B cell (primary cell): ENCODE measurements around the gene HP1BP3. TPM values are rescaled to one million over a fixed set of nuclear protein-coding genes. Genes with fewer than 3 reads are reported as not detected.

Source experiments
- ATAC-seq: fragments of 200-7000 bp; cut with Tn5 transposase; one replicate; pipeline ENCODE4 v1.10.0; 2021; ENCODE audit warnings: low read depth, mild to moderate bottlenecking, moderate number of reproducible peaks, moderate library complexity
- CTCF ChIA-PET: fragments of 350-600 bp; sonication (Branson Sonifier 250); formaldehyde crosslinking; loops from one replicate; lab custom pipeline; 2021; ENCODE audit warnings: antibody characterized with exemption, inconsistent platforms; lab: Charles Lee
- POLR2A ChIA-PET: fragments of 350-600 bp; sonication (Branson Sonifier 250); formaldehyde crosslinking; loops from one replicate; lab custom pipeline; 2021; ENCODE audit warnings: antibody characterized with exemption; lab: Charles Lee
- DNase-seq: peaks from one replicate; pipeline ENCODE4 v3.0.0; 2013
- H2AFZ ChIP-seq: 2 replicates; pipeline ENCODE4 v1.6.1; 2012; ENCODE audit warnings: mild to moderate bottlenecking, low read depth, low read length; ENCODE audit not compliant: insufficient read depth, poor library complexity, severe bottlenecking
- H3K27ac ChIP-seq, 2 donors: 1 replicate in 1 of 2; 2 replicates in 1 of 2; pipeline ENCODE4 v1.5.1; 2012 to 2013; ENCODE audit warnings: low read length in 2 of 2, mild to moderate bottlenecking in 2 of 2, moderate library complexity in 1 of 2
- H3K27me3 ChIP-seq, 4 experiments: fragments of 200-600 bp in 1 of 4; sonication (generic) in 1 of 4; replicated peaks in 1 of 4; 1 replicate in 2 of 4; 2 replicates in 2 of 4; pipeline versions ENCODE4 v1.6.1 to v1.7.0; 2013 to 2016; ENCODE audit warnings: low read length in 3 of 4, mild to moderate bottlenecking in 2 of 4, mixed read lengths in 1 of 4, moderate library complexity in 1 of 4; ENCODE audit not compliant: insufficient read depth in 4 of 4, control insufficient read depth in 3 of 4; ENCODE audit errors: control extremely low read depth in 1 of 4
- H3K36me3 ChIP-seq, 2 experiments: replicated peaks in 1 of 2; 1 replicate in 1 of 2; 2 replicates in 1 of 2; pipeline versions ENCODE4 v1.6.1 to v1.7.1; 2013; ENCODE audit warnings: low read length in 1 of 2; ENCODE audit not compliant: insufficient read depth in 2 of 2, control insufficient read depth in 1 of 2; ENCODE audit errors: control extremely low read depth in 1 of 2, extremely low read depth in 1 of 2
- H3K4me1 ChIP-seq, 2 donors: fragments of 200-600 bp in 1 of 2; sonication (generic) in 1 of 2; 1 replicate in 1 of 2; 2 replicates in 1 of 2; pipeline versions ENCODE4 v1.5.1 to v1.6.1; 2013 to 2017; ENCODE audit warnings: low read length in 2 of 2; ENCODE audit not compliant: control insufficient read depth in 2 of 2, insufficient read depth in 2 of 2
- H3K4me2 ChIP-seq: replicated peaks from 2 replicates; pipeline ENCODE3; 2012; ENCODE audit warnings: mild to moderate bottlenecking, low read depth, low read length; ENCODE audit not compliant: poor library complexity, severe bottlenecking
- H3K4me3 ChIP-seq, 5 experiments: fragments of 200-600 bp in 1 of 5; sonication (generic) in 1 of 5; 1 replicate in 3 of 5; 2 replicates in 2 of 5; pipeline versions ENCODE4 v1.5.1 to v1.7.0; 2011 to 2016; ENCODE audit warnings: low read length in 4 of 5, mild to moderate bottlenecking in 4 of 5, low read depth in 2 of 5, control low read depth in 1 of 5, moderate library complexity in 1 of 5; ENCODE audit not compliant: insufficient read depth in 1 of 5; ENCODE audit errors: control extremely low read depth in 1 of 5, extremely low read depth in 1 of 5
- H3K79me2 ChIP-seq: fragments of 200-600 bp; sonication (generic); one replicate; pipeline ENCODE4 v1.6.0; 2016; ENCODE audit warnings: low read length; ENCODE audit not compliant: control insufficient read depth, insufficient read depth
- H3K9ac ChIP-seq: fragments of 200-600 bp; sonication (generic); 2 replicates; pipeline ENCODE4 v1.6.1; 2017; ENCODE audit warnings: mild to moderate bottlenecking, low read length, moderate library complexity
- H3K9me3 ChIP-seq, 3 donors: one replicate each; pipeline versions ENCODE4 v1.6.1 to v1.7.1; 2013; ENCODE audit warnings: low read length in 2 of 3; ENCODE audit not compliant: control insufficient read depth in 2 of 3, insufficient read depth in 1 of 3; ENCODE audit errors: control extremely low read depth in 1 of 3
- H4K20me1 ChIP-seq: 2 replicates; pipeline ENCODE4 v1.6.0; 2012; ENCODE audit warnings: mild to moderate bottlenecking, low read length; ENCODE audit not compliant: insufficient read depth, control insufficient read depth, poor library complexity, severe bottlenecking
- H3K27ac Mint-ChIP-seq: one replicate; pipeline ENCODE4 v1.8.0; 2021; ENCODE audit warnings: mixed read lengths
- H3K27me3 Mint-ChIP-seq: one replicate; pipeline ENCODE4 v1.8.0; 2021; ENCODE audit warnings: mixed read lengths
- H3K4me1 Mint-ChIP-seq: one replicate; pipeline ENCODE4 v1.8.0; 2021; ENCODE audit warnings: mixed read lengths
- H3K4me3 Mint-ChIP-seq: one replicate; pipeline ENCODE4 v1.8.0; 2021; ENCODE audit warnings: mixed read lengths
- H3K9me3 Mint-ChIP-seq: one replicate; pipeline ENCODE4 v1.8.0; 2022; ENCODE audit warnings: mixed read lengths; ENCODE audit not compliant: insufficient read depth
- CTCF ChIP-seq: fragments of 200-600 bp; IDR thresholded peaks from one replicate; pipeline ENCODE4 v1.8.0; 2022; ENCODE audit warnings: antibody characterized with exemption, mild to moderate bottlenecking
- EZH2 ChIP-seq: IDR thresholded peaks from 2 replicates; pipeline ENCODE4 v1.6.1; 2012; ENCODE audit warnings: borderline replicate concordance, low read depth, mild to moderate bottlenecking, moderate library complexity, low read length; ENCODE audit not compliant: insufficient read depth, poor library complexity, severe bottlenecking
- WGBS: methylation state at CpG from one replicate; pipeline ENCODE4 v1.1.5; 2013; ENCODE audit warnings: missing lambda C conversion rate; ENCODE audit not compliant: insufficient coverage; 5-methylcytosine and 5-hydroxymethylcytosine counted together
- intact Hi-C: fragments of 100-400 bp; cut with micrococcal nuclease; formaldehyde crosslinking; loops from one replicate; pipeline ENCODE4 v1.10.0; 2022
- polyA plus RNA-seq: library from polyadenylated mRNA; depleted of rRNA; stranded (reverse); fragments of >200 nt; gene quantifications from 2 replicates; pipeline ENCODE4 v1.2.3, GENCODE V29; 2012
- total RNA-seq, 2 donors: library from RNA; stranded (reverse); fragments of 120-200 nt in 1 of 2; gene quantifications; 1 replicate in 1 of 2; 2 replicates in 1 of 2; pipeline versions ENCODE4 v1.2.3 to v1.2.4, GENCODE V29; 2013 to 2022

Gene HP1BP3
- total and polyA plus RNA-seq, 2 donors (not counting 1 experiment from before 2014, with no cell fraction given), result 147 to 303 TPM

DNA sequence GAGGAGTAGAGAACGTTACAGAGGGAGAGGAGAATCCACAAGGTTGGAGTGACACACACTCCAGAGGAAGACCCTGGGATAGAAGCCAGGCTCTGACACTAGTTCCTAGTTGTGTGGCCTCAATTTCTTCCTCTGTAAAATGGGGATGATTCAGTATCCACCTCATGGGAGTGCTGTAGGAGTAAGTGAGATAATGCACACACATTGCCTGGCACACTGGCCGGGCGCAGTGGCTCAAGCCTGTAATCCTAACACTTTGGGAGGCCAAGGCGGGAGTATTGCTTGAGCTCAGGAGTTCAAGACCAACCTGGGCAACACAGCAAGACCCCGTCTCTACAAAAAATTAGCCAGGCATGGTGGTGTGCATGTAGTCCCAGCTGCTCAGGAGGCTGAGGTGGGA, 78.2 kb downstream of the HP1BP3 start:
- Histone ChIP-seq H4K20me1 (no peaks in the 10 kb centered on the region), H3K27me3 (peaks cover 0 to 5% (median 0%) of the 10 kb centered on the region in 4 experiments), H3K4me3 (no peak overlapping the region), H3K9ac (no peak overlapping the region), H3K36me3 (no peaks in the 10 kb centered on the region), H3K27ac (no peak overlapping the region), H3K9me3 (no peaks in the 10 kb centered on the region), H2AFZ (no peak overlapping the region), H3K4me1 (no peaks in the 10 kb centered on the region), H3K4me2 (no peak overlapping the region), H3K79me2 (no peaks in the 10 kb centered on the region)
- TF ChIP-seq CTCF, result no peak
- ChIA-PET POLR2A (no interaction called here), CTCF (no interaction called here)
- DNase-seq (no peak), ATAC-seq (no peak)
- no peak overlapping the region for H3K4me3 Mint-ChIP-seq
- H3K27me3 Mint-ChIP-seq, result peaks cover 5% of the 10 kb centered on the region
- no peak overlapping the region for H3K27ac Mint-ChIP-seq
- WGBS, result 89% methylated on average over 4 of the region's 5 CpGs
- intact Hi-C loops, result no loop called here
- no peaks in the 10 kb centered on the region for H3K4me1 Mint-ChIP-seq
- H3K9me3 Mint-ChIP-seq, result peaks cover 2% of the 10 kb centered on the region

DNA sequence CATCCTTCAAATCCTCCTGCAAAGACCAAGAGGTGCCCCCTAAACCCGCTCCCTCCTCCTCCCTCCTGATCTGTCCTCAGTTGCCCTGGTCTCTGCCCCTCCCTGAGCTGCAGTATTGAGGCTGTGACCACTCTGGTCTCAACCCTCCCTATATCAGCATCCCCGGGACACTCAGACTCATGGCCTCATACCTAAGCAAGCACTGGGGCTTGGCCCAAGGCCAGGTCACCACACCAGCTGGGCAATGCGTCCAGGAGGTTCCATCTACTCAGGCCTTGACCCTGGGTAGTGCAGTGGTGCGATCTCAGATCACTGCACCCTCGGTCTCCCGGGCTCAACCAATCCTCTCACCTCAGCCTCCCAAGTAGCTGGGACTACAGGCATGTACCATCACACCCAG, 79.0 kb downstream of the HP1BP3 start:
- Histone ChIP-seq H3K4me2 (no peak overlapping the region), H3K27me3 (peaks cover 0 to under 1% (median 0%) of the 10 kb centered on the region in 4 experiments), H3K4me1 (no peaks in the 10 kb centered on the region), H3K36me3 (no peaks in the 10 kb centered on the region), H3K9ac (no peak overlapping the region), H3K4me3 (no peak overlapping the region), H3K79me2 (no peaks in the 10 kb centered on the region), H2AFZ (no peak overlapping the region), H3K9me3 (no peaks in the 10 kb centered on the region), H4K20me1 (no peaks in the 10 kb centered on the region), H3K27ac (no peak overlapping the region)
- Mint-ChIP-seq H3K4me1 (no peaks in the 10 kb centered on the region), H3K9me3 (peaks cover 2% of the 10 kb centered on the region), H3K4me3 (no peak overlapping the region), H3K27ac (no peak overlapping the region), H3K27me3 (peaks cover 5% of the 10 kb centered on the region)
- TF ChIP-seq CTCF (no peak), EZH2 (no peak)
- DNase-seq (no peak), ATAC-seq (no peak)
- ChIA-PET POLR2A (interaction anchor here (0.6 kb wide), 1 partner anchor 158 kb away, joined by 4 read pairs; no protein-coding TSS in a partner anchor), CTCF (interaction anchor here (1.3 kb wide), 1 partner anchor 12 kb away, joined by 6 read pairs; no protein-coding TSS in a partner anchor)
- 94% methylated on average over 6 of the region's 6 CpGs for WGBS
- intact Hi-C loops, result no loop called here
